ENCODE results near the gene LAIR1. TPM values are rescaled to one million over a fixed set of nuclear protein-coding genes. Genes with fewer than 3 reads are reported as not detected.
"Not testable (repeated sequence)": the region's sequence is repeated elsewhere in the genome, so short reads cannot be mapped to it uniquely, and the experiment has no call there.

The LAIR1 gene
- total and polyA plus RNA-seq, 4 experiments from 2014 or later = 23.1 to 60.5 (median 58.7) TPM

DNA sequence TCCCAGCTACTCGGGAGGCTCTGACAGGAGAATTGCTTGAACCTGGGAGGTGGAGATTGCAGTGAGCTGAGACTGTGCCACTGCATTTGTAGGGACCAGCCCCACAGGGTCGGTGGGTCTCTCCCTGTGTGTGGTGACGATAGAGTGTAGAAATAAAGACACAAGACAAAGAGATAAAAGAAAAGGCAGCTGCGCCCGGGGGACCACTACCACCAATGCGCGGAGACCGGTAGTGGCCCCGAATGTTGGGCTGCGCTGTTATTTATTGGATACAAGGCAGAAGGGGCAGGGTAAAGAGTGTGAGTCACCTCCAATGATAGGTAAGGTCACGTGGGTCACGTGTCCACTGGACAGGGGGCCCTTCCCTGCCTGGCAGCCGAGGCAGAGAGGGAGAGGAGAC lies 42.4 kb downstream of the LAIR1 start:
- H3K4me3 ChIP-seq (ENCODE audit: low read length in 2 of 2); H3K27ac ChIP-seq (ENCODE audit: low read depth, low read length); H3K9me3 ChIP-seq (ENCODE audit: control insufficient read depth in 1 of 2, low read length in 2 of 2); DNase-seq; H3K4me1 ChIP-seq (ENCODE audit: insufficient read depth, low read length); H3K36me3 Mint-ChIP-seq; POLR2A ChIA-PET (ENCODE audit: partially characterized antibody); H3K36me3 ChIP-seq (ENCODE audit: insufficient read depth, low read length); intact Hi-C loops (cut with micrococcal nuclease); H3K4me3 Mint-ChIP-seq; H3K27ac Mint-ChIP-seq; H3K27me3 ChIP-seq (ENCODE audit: insufficient read depth, low read length); H3K9me3 Mint-ChIP-seq: not testable (repeated sequence)
- peaks cover 4 to 14% (median 8%) of the 10 kb centered on the region in 4 donors for H3K4me1 Mint-ChIP-seq
- peaks cover 13 to 14% of the 10 kb centered on the region in 2 donors for H3K27me3 Mint-ChIP-seq
- CTCF ChIA-PET (ENCODE audit: partially characterized antibody) = interaction anchor here (18.5 kb wide), 1 partner anchor 68 kb away, joined by 279 read pairs; no protein-coding TSS in a partner anchor

GRCh38 chr19:54319892-54320670 lies 44.6 kb downstream of the LAIR1 start:
- H3K9me3 ChIP-seq (ENCODE audit: control insufficient read depth in 1 of 2, low read length in 2 of 2) = no peaks in the 10 kb centered on the region
- H3K4me1 ChIP-seq (ENCODE audit: insufficient read depth, low read length) = no peaks in the 10 kb centered on the region
- POLR2A ChIA-PET (ENCODE audit: partially characterized antibody) = no interaction called here
- DNase-seq = no peak
- H3K27me3 ChIP-seq (ENCODE audit: insufficient read depth, low read length) = no peaks in the 10 kb centered on the region
- CTCF ChIA-PET (ENCODE audit: partially characterized antibody) = interaction anchor here (18.5 kb wide), 1 partner anchor 70 kb away, joined by 279 read pairs; no protein-coding TSS in a partner anchor
- no peak overlapping the region for H3K4me3 Mint-ChIP-seq
- H3K27ac ChIP-seq (ENCODE audit: low read depth, low read length) = no peak overlapping the region
- intact Hi-C loops (cut with micrococcal nuclease) = no loop called here
- H3K4me1 Mint-ChIP-seq = peaks cover 0 to 3% (median under 1%) of the 10 kb centered on the region in 4 donors
- H3K27me3 Mint-ChIP-seq = peaks cover 16% of the 10 kb centered on the region in 2 donors
- no peaks in the 10 kb centered on the region for H3K36me3 ChIP-seq (ENCODE audit: insufficient read depth, low read length)
- no peak overlapping the region for H3K27ac Mint-ChIP-seq
- no peaks in the 10 kb centered on the region for H3K36me3 Mint-ChIP-seq
- no peaks in the 10 kb centered on the region for H3K9me3 Mint-ChIP-seq
- H3K4me3 ChIP-seq (ENCODE audit: low read length in 2 of 2) = no peak overlapping the region

DNA sequence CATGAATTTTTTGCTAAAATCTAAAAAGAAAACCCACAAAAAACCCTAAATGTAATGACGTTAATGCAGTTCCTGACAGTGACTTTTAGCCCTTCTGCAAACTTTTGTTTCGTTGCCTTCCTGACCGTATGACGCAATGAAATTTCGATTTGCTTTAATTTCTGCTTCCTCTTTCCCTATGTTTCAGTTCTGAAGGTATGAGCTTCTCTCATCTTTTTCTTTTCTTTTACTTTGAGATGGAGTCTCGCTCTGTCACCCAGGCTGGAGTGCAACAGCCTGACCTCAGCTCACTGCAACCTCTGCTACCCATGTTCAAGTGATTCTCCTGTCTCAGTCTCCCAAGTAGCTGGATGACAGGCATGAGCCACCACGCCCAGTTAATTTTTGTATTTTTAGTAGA lies 45.7 kb downstream of the LAIR1 start:
- POLR2A ChIA-PET (ENCODE audit: partially characterized antibody) = no interaction called here
- CTCF ChIA-PET (ENCODE audit: partially characterized antibody) = interaction anchor here (18.5 kb wide), 1 partner anchor 71 kb away, joined by 279 read pairs; no protein-coding TSS in a partner anchor
- Histone ChIP-seq H3K27me3 (ENCODE audit: insufficient read depth, low read length) (peaks cover 4% of the 10 kb centered on the region), H3K4me1 (ENCODE audit: insufficient read depth, low read length) (no peaks in the 10 kb centered on the region), H3K4me3 (ENCODE audit: low read length in 2 of 2) (no peak overlapping the region), H3K27ac (ENCODE audit: low read depth, low read length) (no peak overlapping the region), H3K9me3 (ENCODE audit: control insufficient read depth in 1 of 2, low read length in 2 of 2) (no peaks in the 10 kb centered on the region), H3K36me3 (ENCODE audit: insufficient read depth, low read length) (no peaks in the 10 kb centered on the region)
- peak overlapping the region in 1 of 7 donors; percentile 15 for H3K27ac Mint-ChIP-seq
- peaks cover 18 to 19% of the 10 kb centered on the region in 2 donors for H3K27me3 Mint-ChIP-seq
- no peaks in the 10 kb centered on the region for H3K4me1 Mint-ChIP-seq
- H3K36me3 Mint-ChIP-seq = no peaks in the 10 kb centered on the region
- intact Hi-C loops (cut with micrococcal nuclease) = no loop called here
- no peaks in the 10 kb centered on the region for H3K9me3 Mint-ChIP-seq
- DNase-seq = no peak
- no peak overlapping the region for H3K4me3 Mint-ChIP-seq

DNA sequence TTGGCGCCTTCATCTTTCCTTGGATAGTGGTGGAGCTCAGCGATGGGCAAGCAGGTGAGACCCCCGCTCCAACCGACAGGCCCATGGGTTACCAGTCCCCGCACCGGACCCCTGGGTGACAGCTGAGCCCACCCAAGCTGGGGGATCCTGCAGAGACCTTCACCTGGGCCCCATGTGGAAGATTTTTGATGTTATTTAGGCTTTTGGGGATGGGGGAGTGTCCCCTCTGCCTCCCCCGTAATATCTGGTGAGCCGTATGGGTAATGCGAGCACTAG lies 46.8 kb downstream of the LAIR1 start:
- Histone ChIP-seq H3K36me3 (ENCODE audit: insufficient read depth, low read length) (no peaks in the 10 kb centered on the region), H3K27me3 (ENCODE audit: insufficient read depth, low read length) (peaks cover 5% of the 10 kb centered on the region), H3K4me1 (ENCODE audit: insufficient read depth, low read length) (no peaks in the 10 kb centered on the region), H3K27ac (ENCODE audit: low read depth, low read length) (no peak overlapping the region), H3K9me3 (ENCODE audit: control insufficient read depth in 1 of 2, low read length in 2 of 2) (no peaks in the 10 kb centered on the region), H3K4me3 (ENCODE audit: low read length in 2 of 2) (no peak overlapping the region)
- Mint-ChIP-seq H3K27ac (no peak overlapping the region), H3K4me3 (no peak overlapping the region), H3K27me3 (peaks cover 21% of the 10 kb centered on the region in 2 donors), H3K36me3 (no peaks in the 10 kb centered on the region), H3K9me3 (no peaks in the 10 kb centered on the region), H3K4me1 (no peaks in the 10 kb centered on the region)
- POLR2A ChIA-PET (ENCODE audit: partially characterized antibody) = no interaction called here
- CTCF ChIA-PET (ENCODE audit: partially characterized antibody) = interaction anchor here (18.5 kb wide), 1 partner anchor 72 kb away, joined by 279 read pairs; no protein-coding TSS in a partner anchor
- no peak for DNase-seq
- intact Hi-C loops (cut with micrococcal nuclease) = no loop called here

DNA sequence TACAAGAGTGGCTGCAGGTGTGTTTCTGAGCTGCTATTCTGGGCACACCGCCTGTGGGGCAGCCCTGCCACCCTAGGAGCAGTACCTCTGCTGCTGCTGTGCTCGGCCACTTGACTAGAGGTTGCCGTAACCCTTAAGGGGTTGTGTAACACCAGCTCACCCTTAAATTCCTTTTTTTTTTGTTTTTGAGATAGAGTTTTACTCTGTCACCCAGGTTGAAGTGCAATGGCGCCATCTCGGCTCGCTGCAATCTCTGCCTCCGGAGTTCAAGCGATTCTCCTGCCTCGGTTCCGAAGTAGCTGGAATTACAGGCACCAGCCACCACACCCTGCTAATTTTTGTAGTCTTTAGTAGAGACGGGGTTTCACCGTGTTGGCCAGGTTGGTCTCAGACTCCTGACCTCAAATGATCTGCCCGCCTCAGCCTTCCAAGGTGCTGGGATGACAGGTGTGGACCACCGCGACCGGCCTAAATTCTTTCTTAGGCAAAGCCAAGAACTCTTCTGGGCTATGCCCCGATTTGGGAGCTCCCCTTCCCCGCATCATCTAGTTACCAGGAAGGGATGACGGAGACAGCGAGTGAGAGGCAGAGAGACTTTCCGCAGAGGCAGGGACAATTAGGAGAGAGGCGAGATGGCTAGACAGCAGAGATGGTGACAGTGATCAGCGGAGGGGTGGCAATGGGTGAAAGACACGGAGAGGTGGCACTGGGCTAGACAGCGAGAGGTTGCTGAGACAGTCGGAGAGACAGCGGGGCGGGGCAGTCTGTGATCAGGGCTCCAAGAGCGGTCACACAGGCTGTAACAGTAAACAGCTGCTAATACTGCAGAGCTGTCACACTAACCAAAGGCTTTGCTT lies 47.4 kb downstream of the LAIR1 start:
- Mint-ChIP-seq H3K9me3 (no peaks in the 10 kb centered on the region), H3K27me3 (peaks cover 23 to 26% of the 10 kb centered on the region in 2 donors), H3K27ac (no peak overlapping the region), H3K36me3 (no peaks in the 10 kb centered on the region), H3K4me3 (no peak overlapping the region), H3K4me1 (no peaks in the 10 kb centered on the region)
- POLR2A ChIA-PET (ENCODE audit: partially characterized antibody) = no interaction called here
- Histone ChIP-seq H3K9me3 (ENCODE audit: control insufficient read depth in 1 of 2, low read length in 2 of 2) (no peaks in the 10 kb centered on the region), H3K36me3 (ENCODE audit: insufficient read depth, low read length) (no peaks in the 10 kb centered on the region), H3K4me1 (ENCODE audit: insufficient read depth, low read length) (no peaks in the 10 kb centered on the region), H3K4me3 (ENCODE audit: low read length in 2 of 2) (no peak overlapping the region), H3K27ac (ENCODE audit: low read depth, low read length) (no peak overlapping the region), H3K27me3 (ENCODE audit: insufficient read depth, low read length) (peaks cover 5% of the 10 kb centered on the region)
- intact Hi-C loops (cut with micrococcal nuclease) = no loop called here
- CTCF ChIA-PET (ENCODE audit: partially characterized antibody) = interaction anchor here (18.5 kb wide), 1 partner anchor 73 kb away, joined by 279 read pairs; no protein-coding TSS in a partner anchor
- no peak for DNase-seq

DNA sequence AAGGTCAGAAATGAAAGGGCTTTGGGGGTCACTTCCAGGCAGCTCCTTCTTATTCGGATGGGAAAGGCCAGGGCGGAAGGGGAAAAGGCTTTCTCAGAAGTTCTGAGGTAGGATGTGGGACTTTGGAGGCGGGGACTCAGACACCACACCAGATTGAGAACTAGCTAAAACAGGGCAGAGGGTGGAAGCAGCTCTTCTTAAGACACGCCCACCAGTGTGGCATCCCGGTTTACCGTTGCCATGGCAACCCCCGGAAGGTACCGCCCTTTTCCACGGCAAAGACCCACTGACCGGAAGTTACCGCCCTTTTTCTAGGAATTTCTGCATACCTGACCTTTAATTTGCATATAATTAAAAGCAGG lies 48.0 kb downstream of the LAIR1 start:
- Mint-ChIP-seq H3K4me3 (no peak overlapping the region), H3K4me1 (no peaks in the 10 kb centered on the region), H3K9me3 (no peaks in the 10 kb centered on the region), H3K27ac (no peak overlapping the region), H3K36me3 (no peaks in the 10 kb centered on the region), H3K27me3 (peaks cover 22 to 29% of the 10 kb centered on the region in 2 donors)
- ChIA-PET POLR2A (ENCODE audit: partially characterized antibody) (no interaction called here), CTCF (ENCODE audit: partially characterized antibody) (interaction anchor here (18.5 kb wide), 1 partner anchor 74 kb away, joined by 279 read pairs; no protein-coding TSS in a partner anchor)
- H3K36me3 ChIP-seq (ENCODE audit: insufficient read depth, low read length) = no peaks in the 10 kb centered on the region
- H3K4me3 ChIP-seq (ENCODE audit: low read length in 2 of 2) = no peak overlapping the region
- no peaks in the 10 kb centered on the region for H3K4me1 ChIP-seq (ENCODE audit: insufficient read depth, low read length)
- intact Hi-C loops (cut with micrococcal nuclease) = no loop called here
- H3K27me3 ChIP-seq (ENCODE audit: insufficient read depth, low read length) = peaks cover 5% of the 10 kb centered on the region
- H3K27ac ChIP-seq (ENCODE audit: low read depth, low read length) = no peak overlapping the region
- H3K9me3 ChIP-seq (ENCODE audit: control insufficient read depth in 1 of 2, low read length in 2 of 2) = no peaks in the 10 kb centered on the region
- no peak for DNase-seq

DNA sequence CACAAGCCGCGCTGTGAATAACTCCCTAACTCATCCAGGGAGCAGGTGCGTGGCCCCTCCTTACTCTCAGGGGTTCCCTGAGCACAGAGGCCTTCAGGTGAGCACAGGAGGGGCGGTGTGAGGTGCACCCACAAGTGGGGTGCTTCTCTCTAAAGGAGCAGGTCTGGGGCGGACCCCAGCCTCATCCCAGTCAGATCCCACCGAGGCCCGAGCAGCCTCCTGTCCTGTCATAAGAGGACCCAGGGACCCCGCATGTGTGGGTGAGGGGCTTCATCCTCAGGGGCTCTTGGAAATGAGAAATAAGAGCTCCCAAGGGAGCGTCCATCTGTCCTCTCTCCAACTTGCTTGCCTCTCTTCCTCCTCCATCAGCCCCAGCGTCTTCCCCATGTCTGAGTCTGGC lies 48.8 kb downstream of the LAIR1 start:
- H3K4me3 Mint-ChIP-seq = no peak overlapping the region
- intact Hi-C loops (cut with micrococcal nuclease) = no loop called here
- no peaks in the 10 kb centered on the region for H3K36me3 ChIP-seq (ENCODE audit: insufficient read depth, low read length)
- no peaks in the 10 kb centered on the region for H3K9me3 Mint-ChIP-seq
- no peak overlapping the region for H3K27ac ChIP-seq (ENCODE audit: low read depth, low read length)
- H3K4me1 Mint-ChIP-seq = peaks cover 0 to 1% (median 0%) of the 10 kb centered on the region in 4 donors
- no peak overlapping the region for H3K4me3 ChIP-seq (ENCODE audit: low read length in 2 of 2)
- peaks cover 18 to 28% of the 10 kb centered on the region in 2 donors for H3K27me3 Mint-ChIP-seq
- no peak for DNase-seq
- POLR2A ChIA-PET (ENCODE audit: partially characterized antibody) = no interaction called here
- H3K27me3 ChIP-seq (ENCODE audit: insufficient read depth, low read length) = peaks cover 5% of the 10 kb centered on the region
- no peaks in the 10 kb centered on the region for H3K9me3 ChIP-seq (ENCODE audit: control insufficient read depth in 1 of 2, low read length in 2 of 2)
- CTCF ChIA-PET (ENCODE audit: partially characterized antibody) = interaction anchor here (18.5 kb wide), 1 partner anchor 74 kb away, joined by 279 read pairs; no protein-coding TSS in a partner anchor
- no peaks in the 10 kb centered on the region for H3K4me1 ChIP-seq (ENCODE audit: insufficient read depth, low read length)
- H3K27ac Mint-ChIP-seq = no peak overlapping the region
- no peaks in the 10 kb centered on the region for H3K36me3 Mint-ChIP-seq

Data from CD4-positive, alpha-beta memory T cell (primary cell).